ENCODE results near the gene ABCG1.
A peak's percentile ranks its signal among the peaks of the same experiment; 100 is the strongest.

ABCG1 gene

DNA sequence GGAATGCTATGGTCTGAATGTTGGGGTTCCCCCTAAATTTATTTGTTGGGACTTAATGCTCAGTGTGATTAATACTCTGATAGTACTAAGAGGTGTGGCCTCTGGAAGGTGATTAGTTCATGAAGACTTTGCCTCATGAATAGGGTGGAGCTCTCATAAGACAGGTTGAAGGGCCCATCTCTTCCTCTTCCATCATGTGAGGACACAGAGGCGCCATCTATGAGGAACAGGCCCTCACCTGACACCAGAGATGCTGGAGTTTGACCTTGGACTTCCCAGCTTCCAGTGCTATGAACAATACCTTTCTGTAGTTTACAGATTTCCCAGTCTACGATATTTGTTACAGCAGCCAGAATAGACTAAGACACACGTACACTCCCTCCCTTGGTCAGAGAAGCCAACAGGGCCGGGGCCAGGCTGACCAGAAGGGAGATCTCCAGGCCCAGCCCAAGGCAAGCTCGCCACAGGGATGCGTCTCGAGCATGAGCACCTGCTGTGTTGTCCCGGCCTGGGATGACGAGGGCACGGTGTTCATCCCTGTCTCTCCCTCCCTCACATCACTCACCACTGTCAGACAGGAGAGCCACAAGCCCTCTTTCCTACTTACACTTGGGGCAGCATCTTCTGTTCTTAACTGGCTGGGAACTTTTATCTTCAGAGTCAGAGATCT lies 4.7 kb upstream of the ABCG1 start:
- DNase-seq = no peak

DNA sequence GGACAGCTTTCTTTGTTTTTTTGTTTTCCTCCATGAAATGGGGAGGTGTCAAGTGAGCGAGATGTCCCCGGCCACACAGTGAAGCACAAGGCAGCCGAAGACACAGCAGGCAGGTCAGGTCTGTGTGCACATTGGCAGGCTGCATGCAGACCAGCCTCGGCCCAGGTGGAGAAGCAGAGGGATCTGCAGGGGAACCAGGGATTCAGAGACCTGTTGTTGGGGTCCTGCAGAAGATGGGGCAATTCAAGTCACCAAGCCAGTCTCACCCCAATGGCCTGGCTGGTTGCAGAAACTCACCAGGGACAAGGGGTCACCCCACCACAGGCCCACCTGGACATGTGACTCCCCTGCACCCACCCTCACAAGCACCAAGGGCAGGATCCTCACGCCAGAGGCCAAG lies 4.0 kb upstream of the ABCG1 start:
- no peak for DNase-seq

DNA sequence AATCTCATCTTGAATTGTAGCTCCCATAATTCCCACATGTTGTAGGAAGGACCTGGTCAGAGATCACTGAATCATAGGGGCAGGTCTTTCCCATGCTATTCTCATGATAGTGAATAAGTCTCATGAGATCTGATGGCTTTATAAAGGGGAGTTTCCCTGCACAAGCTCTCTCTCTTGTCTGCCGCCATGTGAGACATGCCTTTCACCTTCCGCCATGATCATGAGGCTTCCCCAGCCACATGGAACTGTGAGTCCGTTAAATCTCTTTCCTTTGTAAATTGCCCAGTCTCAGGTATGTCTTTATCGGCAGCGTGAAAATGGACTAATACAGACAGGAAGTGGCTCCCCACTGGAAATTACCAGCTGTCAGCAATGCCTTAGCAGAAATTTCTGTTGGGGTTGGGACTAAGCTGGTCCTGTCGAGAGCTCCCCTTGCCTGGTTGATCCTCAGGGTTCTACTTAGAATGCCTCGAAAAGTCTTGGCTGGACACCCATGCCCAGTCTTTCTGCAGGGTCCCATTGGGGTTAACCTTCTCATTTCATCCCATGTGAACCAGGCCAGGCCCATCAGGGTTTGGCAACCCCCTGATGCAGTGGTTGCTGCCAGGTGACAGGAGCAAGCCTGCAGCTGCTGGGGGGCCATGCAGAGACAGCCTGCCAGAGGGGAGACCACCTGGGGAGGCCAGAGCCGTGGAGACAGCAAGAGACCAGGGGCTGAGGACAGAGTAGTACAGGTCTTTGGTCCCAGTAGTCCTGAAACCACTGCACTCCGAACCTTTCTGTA lies 2.8 kb upstream of the ABCG1 start:
- no peak for DNase-seq

DNA sequence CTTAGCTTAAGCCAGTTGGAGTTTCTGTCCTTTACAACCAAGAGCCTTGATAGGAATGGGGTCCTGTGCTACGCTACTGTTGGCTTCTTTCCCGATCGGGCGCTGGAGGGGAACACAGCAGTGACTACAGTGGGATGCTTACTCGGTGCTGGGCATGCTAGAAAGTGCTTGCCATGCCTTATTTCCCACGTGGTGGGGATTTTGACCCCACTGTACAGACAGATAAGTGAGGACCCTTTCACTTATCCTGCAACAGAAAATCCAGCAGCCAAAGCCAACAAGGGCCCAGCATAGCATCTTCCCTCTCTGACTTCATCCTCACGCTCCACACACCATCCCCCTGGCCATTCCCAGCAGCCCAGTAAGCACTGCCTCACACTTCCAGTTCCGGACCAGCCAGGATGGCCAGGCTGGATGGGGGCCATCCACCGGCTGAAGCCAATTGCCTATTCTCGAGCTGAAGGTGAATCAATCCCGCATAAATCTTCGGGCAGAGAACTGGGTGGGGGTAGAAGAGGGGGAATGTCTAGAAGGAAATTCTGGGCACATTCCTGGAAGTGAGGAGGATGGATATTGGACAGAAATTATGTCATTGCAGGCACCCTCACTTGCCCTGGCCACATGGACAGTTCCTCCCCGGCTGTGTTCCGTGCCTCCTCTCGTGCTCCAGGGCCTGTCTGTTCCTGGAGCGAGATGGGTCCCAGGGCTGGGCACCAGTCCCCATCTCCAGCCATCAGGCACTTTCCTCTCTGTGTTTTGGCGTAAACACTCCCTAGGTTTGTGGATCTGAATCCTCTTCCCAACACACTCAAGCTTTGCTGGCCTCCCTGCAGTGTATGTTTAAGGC lies 2.0 kb upstream of the ABCG1 start:
- no peak for DNase-seq

DNA sequence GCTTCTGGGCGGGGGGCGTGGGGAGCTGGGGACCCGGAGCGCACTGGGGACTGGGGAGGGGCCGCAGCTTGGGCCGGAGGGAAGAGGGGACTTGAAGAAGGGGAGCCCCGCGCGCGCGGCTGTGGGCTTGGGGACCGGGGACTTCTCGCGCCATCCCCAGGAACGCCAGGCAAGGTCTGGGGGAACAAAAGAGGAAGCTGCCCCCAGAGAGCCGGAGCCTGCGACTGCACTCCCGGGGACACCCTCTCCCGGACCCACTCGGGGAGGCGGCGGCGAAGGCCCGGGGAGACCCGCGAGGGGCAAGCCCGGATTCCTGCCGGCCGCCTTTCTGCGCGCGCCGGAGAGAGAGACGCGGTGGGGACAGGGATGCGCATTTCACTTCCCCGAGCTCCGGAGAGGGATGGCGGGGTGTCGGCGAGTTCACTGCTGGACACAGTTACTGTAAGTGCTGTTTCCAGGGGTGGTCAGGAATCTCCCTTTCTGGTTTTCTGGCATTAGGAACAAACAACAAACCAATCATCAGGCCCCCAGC lies 732 bp downstream of the ABCG1 start:
- DNase-seq = peak in 19 of 58 donors; percentile 22 to 74 (median 53)

DNA sequence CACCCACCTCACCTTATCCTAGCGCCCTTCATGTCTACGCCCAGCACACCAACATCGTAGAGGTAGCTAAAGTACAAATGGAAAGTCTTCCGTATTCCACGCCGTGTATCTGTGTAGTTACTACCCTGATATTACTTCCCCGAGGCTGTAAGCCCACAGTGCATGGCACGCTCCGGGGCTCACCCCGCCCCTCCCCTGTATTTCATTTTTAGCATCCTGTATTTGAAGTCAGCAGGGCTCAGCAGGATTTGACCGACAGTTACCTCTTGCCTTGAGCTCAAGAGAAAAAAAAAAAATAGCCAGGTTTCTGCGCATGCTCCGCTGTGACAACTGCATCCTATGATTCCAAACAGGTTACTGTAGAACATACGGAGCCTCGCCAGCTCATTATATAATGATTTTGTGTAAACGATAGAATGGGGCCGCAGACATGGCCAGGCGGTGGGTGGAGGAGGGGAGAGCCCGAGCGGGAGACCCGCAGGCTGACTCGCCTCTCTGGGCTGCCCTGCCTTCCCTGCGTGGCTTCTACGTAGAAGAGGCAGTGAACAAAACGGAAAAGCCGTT lies 1.3 kb downstream of the ABCG1 start:
- peak in 56 of 58 donors; percentile 5 to 84 (median 61) for DNase-seq

DNA sequence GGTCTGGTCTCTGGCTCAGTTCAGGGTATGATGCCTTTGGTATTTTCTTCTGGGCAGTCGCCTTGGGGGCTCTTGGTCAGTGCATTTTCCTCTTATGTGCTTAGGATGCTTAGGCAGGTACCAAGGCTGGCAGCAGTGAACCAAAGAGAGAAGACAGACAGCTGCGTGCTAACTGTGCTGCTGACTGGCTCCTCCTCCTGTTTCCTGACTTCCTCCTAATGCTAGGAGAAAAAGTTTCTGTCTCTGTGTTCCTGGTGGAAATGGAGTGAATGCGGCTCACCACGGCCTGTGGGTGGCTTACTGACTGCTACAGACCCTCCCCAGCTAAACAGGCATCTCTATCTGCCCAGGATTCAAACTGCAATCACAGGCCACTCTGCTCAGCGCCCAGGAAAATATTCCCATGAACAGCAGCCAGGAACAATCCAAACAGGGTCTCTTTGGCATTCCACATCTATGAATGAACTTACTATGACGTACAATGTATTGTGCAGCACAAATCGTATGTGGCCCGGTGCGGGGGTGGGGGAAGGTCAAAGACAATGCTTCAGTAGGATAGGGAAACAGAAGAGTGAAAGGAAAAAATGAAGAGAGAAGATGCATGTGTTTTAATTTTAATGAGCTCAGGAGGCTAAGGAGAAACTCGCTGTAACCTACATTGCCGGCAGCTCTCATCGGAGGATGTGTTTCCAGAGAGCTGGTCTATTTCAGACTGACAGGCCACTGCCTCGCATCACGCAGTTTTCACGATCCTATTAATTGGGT lies 2.8 kb downstream of the ABCG1 start:
- peak in 13 of 58 donors; percentile 7 to 68 (median 32) for DNase-seq

DNA sequence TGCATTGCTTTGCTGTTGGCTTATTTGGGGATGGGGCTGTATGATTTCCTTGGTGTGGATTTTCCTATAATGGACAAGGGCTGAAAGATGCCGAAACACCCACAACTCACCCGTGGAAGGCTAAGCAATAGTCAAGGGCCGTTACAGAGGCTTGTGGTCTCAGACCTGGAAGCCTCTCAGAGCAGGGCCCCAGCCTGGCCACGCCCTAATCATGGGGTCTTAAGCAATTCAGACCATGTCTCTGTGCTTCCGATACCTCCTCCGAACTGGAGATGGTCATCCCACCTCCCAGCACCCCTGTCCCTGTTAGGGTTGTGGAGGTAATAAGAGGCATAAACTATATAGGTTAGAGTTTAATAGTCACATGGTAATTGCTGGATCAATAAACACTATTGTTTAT lies 3.4 kb downstream of the ABCG1 start:
- DNase-seq = no peak

DNA sequence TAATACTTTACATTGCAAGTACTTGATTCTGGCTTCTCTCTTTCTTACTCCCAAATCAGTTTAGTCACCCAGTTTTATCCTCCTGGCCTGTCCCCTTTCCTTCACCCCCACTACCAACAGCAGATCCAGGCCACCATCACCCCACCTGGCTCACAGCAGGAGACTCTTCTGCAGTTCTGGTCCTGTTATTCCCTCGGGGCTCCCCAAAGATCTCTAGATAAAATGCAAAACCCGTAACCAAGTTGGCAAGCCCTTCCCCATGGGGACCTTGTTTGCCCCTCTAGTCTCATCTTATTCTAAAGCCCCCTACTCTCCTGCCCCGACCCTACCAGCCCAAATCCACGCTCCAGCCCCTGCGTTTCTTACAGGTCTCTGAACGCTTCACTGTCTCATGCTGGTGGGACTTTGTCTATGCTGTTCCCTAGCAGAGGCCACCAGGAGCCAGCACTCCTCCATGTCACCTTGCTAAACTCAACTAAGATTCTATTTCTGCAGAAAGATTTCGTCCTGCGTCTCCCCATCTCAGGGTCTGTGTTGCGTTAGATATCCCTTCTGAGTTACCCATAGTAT lies 4.0 kb downstream of the ABCG1 start:
- no peak for DNase-seq

DNA sequence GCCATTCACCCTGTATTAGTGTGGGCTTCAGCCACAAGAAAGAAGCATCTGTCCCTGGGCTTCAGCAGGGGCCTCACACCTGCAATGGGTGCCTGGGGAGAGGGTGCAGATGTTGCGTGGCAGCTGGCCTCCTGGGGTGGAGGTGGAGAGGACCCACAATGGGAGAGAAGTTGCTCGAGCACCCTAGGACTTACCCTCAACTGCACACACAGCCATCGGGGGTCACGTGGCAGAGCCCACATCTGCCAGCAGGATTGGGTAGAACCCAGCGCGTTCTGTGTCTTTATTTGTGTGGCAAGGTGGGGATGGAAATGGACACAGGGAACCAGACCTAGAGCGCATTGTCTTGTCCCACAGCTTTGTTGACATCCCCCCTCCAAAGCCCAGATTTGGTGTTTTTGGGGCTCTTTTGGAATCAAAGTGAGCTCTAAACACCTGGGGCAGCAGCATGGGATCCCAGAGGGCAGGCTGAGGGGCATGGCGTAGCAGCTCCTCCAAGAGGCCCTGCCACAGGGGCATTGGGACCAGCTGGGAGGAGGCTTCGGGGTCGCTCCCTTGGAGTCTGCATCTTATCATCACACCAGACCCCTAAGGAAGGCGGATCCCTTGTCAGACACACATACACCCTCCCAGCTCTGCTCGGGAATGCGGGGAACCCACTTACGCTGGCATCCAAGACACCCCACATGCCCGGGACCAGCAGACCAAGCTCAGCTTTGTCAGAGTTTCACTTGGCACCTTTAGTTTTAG lies 5.1 kb downstream of the ABCG1 start:
- DNase-seq = no peak

DNA sequence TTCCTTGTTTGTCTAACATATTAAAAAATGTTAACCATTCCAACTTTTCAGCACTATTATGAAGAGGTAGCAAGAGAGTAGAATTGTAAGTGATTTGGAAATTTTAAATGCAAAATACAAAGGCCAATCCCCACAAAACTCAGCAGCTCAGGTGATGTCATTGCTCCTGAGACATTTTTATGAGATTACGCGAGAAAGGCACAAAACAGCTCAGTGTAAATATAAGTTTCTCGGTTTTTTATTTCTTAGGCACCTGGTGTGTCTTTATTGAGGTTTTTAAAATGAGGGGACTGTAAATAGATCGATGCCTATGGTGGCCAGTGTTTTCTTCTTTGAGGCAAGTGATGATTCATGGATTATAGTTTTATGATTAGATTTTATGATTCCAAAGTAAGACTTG lies 6.1 kb downstream of the ABCG1 start:
- no peak for DNase-seq

DNA sequence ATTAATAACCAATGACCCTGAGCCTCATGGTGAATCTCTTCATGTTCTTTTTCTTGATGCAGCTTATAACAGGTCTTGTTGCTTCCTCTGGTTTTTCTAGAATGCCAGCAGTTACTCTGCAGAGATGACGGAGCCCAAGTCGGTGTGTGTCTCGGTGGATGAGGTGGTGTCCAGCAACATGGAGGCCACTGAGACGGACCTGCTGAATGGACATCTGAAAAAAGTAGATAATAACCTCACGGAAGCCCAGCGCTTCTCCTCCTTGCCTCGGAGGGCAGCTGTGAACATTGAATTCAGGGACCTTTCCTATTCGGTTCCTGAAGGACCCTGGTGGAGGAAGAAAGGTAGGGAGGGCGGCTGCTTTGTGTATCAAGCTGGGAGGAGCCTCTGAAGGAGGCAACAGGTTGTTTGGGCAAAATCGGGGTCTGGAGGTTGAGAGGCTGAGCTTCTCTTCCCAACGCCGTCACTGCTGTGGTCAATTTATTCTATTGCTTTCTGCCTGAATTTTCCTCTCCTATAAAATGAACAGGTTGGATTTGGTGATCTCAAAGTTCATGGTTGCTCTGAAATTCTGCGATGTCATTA lies 6.7 kb downstream of the ABCG1 start:
- DNase-seq = no peak

DNA sequence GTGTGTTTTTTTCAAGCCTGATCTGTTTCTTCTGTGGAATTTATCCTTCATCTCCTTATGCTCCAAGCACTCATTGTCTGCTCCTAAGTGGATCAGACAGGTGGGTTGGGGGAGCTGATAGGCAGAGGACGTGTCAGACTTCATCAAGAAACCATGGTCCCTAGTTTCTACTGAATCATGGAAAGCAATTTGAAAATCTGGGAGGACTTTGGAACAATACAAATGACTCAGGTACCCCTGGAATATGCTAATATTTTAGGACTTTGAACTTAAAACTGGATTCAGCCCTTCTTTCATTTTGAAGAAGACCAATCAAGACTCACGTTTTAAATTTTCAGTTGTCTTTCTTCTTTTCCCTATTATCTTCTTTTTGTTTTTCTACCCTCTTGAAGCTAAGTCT lies 7.7 kb downstream of the ABCG1 start:
- DNase-seq = no peak

DNA sequence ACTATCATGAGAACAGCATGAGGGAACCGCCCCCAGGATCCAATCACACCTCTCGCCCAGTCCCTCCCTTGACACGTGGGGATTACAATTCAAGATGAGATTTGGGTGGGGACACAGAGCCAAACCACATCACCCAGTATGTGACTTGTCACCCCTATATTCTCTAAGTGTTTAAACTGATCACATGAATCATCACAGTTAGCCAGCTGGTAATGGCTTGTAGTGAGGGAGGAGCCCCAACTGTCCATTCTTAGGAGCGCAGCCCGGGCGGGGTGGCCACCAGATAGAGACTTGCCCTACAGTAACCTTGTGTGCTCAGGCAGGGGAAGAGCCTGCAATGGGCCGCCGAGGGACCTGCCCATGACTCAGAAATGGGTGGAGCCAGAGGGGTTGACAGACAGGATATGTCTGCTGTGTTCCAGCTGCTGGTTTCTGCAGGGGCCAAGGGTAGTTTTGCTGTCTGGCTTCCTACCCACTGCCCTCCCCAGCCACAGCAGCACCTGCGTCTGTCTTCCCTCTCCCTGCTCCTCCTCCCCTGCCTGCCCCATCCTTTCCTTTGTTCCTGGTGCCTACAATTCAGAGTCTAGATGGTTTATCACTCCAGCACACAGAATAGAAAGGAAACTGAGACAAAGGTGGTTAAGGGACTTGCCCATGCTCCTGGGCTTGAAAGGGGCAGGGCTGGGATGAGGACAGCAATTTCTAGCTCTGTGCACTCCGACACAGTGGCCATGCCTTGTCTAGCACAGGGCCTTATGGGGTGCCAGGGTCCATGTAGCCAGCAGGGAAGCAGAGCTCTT lies 9.2 kb downstream of the ABCG1 start:
- DNase-seq = peak in 39 of 58 donors; percentile 11 to 82 (median 50)

DNA sequence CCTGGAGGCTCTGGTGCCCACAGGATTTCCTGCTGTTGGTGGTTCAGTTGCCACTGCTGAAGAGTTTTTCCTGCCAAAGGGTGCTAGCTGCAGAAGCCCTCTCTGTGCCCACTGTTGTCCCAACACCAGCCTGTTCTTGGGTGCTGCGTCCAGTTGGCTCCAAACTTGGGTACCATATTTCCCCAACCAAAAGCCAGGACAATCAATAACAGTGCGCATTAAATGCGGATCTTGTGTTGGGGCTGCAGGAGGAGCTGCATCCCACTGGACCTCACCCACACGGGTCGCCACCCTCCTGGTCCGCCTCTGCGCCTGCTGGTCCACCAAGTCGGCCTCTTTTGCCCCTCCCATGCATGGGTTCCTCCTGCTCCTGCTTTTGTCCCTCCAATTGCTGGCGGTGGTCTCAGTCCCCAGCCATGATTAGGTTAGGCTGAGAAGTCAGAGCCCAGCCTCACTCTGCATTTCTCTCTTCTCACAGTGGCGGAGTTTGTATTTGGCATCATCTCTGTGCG lies 9.8 kb downstream of the ABCG1 start:
- no peak for DNase-seq

DNA sequence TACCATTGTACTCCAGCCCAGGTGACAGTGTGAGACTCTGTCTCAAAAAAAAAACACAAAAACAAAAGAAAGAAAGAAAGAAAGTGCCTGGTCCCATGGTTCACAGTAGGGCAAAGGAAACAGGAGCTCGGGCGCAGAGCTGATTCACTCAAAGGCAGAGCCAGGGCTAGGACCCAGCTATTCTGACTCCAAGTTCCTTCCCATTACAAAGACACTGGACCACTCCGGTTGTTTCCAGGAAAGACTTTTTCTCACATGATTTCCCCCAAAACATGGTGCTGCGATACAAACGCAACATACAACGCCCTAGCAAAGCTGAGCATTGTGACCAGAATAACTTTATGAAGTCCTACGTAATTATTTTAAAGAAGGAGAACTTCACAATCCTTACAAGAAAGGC lies 10.7 kb downstream of the ABCG1 start:
- DNase-seq = no peak

DNA sequence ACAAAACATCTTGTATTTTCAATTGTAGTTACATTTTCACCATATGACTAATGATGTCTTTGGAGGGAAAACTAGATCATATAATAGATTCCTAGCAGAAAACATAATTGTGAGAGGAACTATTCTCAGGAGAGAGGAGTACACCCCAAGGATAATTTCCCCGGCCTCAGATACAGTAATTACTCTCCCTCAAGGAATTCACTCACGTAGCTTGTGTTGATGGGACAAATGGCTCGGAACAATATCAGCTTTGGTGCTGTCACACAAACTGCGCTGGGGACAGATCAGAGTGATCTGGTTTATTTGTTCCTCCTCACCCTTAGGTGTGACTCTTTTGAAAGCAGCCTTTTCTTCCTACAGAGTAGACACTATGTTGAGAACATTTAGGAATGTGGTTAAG lies 11.2 kb downstream of the ABCG1 start:
- DNase-seq = no peak

DNA sequence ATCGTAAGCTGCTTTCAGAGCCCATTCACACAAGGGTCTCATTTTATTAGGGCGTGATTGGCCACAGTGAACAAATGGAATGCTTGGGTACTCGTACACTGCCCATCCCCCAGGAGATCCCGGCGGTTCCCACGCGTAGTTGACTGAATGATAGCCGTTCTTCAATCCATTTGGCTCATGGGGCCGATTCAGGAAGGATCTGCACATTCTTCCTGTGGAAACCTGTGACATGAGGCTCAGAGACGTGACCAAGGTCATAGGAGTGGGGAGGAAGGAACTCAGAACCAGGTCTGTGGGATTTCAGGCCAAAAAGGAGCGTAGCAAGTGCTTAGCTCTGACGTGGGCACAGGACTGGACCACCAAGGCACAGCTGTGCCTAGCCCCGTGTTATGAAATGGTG lies 11.7 kb downstream of the ABCG1 start:
- DNase-seq = no peak
